ENCODE data around the gene CCNE1.

The CCNE1 gene

DNA sequence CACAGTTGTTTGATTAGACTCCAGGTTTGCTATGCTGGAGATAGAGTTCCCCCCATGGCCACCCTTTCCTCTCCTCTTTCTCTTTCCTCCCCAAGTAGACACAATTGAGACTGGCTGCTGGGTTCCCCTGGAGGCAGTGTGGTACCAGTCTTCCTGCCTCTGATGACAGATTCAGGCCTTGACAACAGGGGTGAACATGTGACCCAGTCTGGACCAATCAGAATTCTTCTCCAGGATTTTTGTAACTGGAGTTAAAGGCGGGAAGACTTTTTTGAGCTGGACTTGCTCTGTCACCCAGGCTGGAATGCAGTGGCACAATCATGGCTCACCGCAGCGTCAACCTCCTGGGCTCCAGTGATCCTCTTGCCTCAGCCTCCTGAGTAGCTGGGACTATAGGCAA, 48.7 kb downstream of the CCNE1 start:
- H3K9me3 ChIP-seq (ENCODE audit: severe bottlenecking), result no peaks in the 10 kb centered on the region
- DNase-seq, result no peak
- no peaks in the 10 kb centered on the region for H3K36me3 ChIP-seq
- H3K4me3 ChIP-seq (ENCODE audit: low read depth, low read length), result no peak overlapping the region
- H3K27me3 ChIP-seq (ENCODE audit: insufficient read depth, low read depth, severe bottlenecking), result no peaks in the 10 kb centered on the region
- H3K27ac ChIP-seq, result no peak overlapping the region
- TF ChIP-seq, protein P1, sequence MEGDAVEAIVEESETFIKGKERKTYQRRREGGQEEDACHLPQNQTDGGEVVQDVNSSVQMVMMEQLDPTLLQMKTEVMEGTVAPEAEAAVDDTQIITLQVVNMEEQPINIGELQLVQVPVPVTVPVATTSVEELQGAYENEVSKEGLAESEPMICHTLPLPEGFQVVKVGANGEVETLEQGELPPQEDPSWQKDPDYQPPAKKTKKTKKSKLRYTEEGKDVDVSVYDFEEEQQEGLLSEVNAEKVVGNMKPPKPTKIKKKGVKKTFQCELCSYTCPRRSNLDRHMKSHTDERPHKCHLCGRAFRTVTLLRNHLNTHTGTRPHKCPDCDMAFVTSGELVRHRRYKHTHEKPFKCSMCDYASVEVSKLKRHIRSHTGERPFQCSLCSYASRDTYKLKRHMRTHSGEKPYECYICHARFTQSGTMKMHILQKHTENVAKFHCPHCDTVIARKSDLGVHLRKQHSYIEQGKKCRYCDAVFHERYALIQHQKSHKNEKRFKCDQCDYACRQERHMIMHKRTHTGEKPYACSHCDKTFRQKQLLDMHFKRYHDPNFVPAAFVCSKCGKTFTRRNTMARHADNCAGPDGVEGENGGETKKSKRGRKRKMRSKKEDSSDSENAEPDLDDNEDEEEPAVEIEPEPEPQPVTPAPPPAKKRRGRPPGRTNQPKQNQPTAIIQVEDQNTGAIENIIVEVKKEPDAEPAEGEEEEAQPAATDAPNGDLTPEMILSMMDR (IDR thresholded peaks at IDR 0.05; ENCODE audit: low read depth, low read length), result no peak

DNA sequence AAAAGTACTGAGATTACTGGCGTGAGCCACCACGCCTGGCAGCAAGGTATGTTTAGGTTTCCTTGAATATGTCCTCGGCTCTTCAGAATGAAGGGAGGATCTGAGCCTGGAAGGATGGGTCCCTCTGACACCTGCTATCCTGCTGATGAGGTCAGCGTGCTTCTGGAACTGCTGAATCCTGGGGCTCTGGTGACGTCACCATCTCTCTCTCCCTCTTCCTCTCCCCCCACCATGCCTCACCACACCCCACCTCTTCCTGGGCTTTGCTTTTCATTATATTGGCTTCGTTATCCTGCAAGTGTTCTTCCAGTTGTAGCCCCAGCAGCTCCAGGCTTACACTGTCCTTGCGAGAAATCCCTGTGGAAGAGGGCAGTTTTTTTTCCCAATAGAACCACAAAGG, 49.8 kb downstream of the CCNE1 start:
- Histone ChIP-seq H3K9me3 (ENCODE audit: severe bottlenecking) (no peaks in the 10 kb centered on the region), H3K4me3 (ENCODE audit: low read depth, low read length) (no peak overlapping the region), H3K27me3 (ENCODE audit: insufficient read depth, low read depth, severe bottlenecking) (no peaks in the 10 kb centered on the region), H3K27ac (no peak overlapping the region), H3K36me3 (no peaks in the 10 kb centered on the region)
- TF ChIP-seq, protein P1 (IDR thresholded peaks at IDR 0.05; ENCODE audit: low read depth, low read length), result no peak
- no peak for DNase-seq

DNA sequence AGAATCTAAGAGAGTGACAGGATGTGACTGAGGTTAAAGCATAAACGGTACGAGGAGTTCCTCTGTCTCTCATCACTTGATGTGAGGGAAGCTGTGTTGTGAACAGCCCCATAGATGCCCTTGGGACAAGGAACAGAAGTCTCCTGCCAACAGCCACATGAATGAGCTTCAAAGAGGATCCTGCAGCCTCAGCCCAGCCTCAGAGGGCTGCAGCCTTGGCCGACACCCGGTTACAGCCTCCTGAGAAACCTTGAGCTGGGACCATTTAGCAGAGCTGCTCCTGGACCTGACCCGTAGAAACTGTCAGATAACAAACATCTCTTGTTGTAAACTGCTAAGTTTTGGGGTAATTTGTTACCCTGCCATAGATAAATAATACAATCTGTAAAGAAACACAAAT, 54.2 kb downstream of the CCNE1 start:
- no peaks in the 10 kb centered on the region for H3K36me3 ChIP-seq
- peaks cover 2% of the 10 kb centered on the region for H3K9me3 ChIP-seq (ENCODE audit: severe bottlenecking)
- TF ChIP-seq, protein P1 (IDR thresholded peaks at IDR 0.05; ENCODE audit: low read depth, low read length), result no peak
- H3K27me3 ChIP-seq (ENCODE audit: insufficient read depth, low read depth, severe bottlenecking), result no peaks in the 10 kb centered on the region
- no peak overlapping the region for H3K4me3 ChIP-seq (ENCODE audit: low read depth, low read length)
- no peak overlapping the region for H3K27ac ChIP-seq
- no peak for DNase-seq

DNA sequence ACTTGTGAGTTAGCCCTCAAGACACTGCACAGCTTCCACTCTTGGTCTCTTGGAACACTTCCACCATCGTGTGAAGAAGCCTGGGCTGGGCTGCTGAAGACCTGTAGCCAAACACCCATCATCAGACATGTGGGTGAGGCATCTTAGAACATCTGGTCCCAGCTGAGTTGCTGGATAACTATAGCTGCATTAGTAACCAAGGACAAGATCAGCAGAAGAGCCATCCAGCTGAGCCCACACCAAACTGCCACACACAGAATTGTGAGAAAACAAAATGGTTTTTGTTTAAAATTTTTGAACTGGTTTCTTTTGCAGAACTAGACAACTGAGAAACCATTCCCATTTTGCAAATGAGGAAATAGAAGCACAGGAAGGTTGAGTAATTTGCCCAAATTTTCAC, 56.2 kb downstream of the CCNE1 start:
- no peak overlapping the region for H3K27ac ChIP-seq
- no peak for DNase-seq
- H3K36me3 ChIP-seq, result no peaks in the 10 kb centered on the region
- H3K4me3 ChIP-seq (ENCODE audit: low read depth, low read length), result no peak overlapping the region
- TF ChIP-seq, protein P1 (IDR thresholded peaks at IDR 0.05; ENCODE audit: low read depth, low read length), result no peak
- H3K27me3 ChIP-seq (ENCODE audit: insufficient read depth, low read depth, severe bottlenecking), result no peaks in the 10 kb centered on the region
- H3K9me3 ChIP-seq (ENCODE audit: severe bottlenecking), result peaks cover 2% of the 10 kb centered on the region

DNA sequence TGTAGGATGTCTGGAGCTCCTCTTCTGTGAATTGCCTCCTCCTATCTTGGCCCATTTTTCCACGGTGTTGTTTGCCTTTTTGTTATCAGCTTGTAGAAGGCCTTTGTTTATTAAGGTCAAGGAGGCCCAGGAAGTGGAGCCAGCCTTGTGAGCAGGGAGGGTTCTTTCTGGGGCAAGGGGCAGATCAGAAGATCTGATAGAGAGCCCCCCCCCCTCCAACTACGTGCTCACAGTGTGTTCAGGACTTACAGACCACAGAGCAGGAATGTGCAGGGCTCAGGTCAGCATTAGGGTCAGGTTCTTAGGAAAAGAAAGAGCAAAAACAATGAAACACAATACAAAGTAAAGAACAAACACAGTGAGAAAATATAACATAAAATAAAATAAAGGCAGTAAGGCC, 59.4 kb downstream of the CCNE1 start:
- Histone ChIP-seq H3K27ac (no peak overlapping the region), H3K27me3 (ENCODE audit: insufficient read depth, low read depth, severe bottlenecking) (no peaks in the 10 kb centered on the region), H3K9me3 (ENCODE audit: severe bottlenecking) (peaks cover 2% of the 10 kb centered on the region), H3K36me3 (no peaks in the 10 kb centered on the region), H3K4me3 (ENCODE audit: low read depth, low read length) (no peak overlapping the region)
- DNase-seq, result no peak
- TF ChIP-seq, protein P1 (IDR thresholded peaks at IDR 0.05; ENCODE audit: low read depth, low read length), result no peak

DNA sequence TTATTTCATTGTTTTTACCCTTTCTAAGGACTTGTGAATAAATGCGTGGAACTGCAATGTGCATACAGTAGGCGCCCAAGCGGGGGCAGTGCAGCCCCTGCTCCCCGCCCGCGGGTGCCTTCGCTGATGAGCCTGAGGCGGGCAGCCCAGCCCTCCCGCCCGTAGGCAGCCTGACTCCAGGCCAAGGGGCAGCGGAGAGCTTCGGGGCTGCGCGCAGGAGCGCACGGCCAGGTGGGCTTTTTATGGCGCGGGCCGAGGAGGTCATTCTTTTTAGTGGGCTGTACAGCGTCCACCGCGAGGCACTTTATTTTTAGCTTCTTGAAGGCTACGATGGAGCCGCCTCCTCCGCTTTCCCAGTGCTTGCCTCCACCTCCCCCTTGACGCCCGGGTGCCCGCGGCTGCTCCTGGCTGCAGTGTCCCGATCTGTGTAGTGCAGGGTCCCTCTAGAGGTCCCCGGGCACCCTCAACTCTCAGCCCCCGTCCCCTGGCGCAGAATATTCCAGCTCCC, 60.5 kb downstream of the CCNE1 start:
- no peaks in the 10 kb centered on the region for H3K36me3 ChIP-seq
- no peak for DNase-seq
- H3K27me3 ChIP-seq (ENCODE audit: insufficient read depth, low read depth, severe bottlenecking), result no peaks in the 10 kb centered on the region
- H3K27ac ChIP-seq, result no peak overlapping the region
- peaks cover 2% of the 10 kb centered on the region for H3K9me3 ChIP-seq (ENCODE audit: severe bottlenecking)
- TF ChIP-seq, protein P1 (IDR thresholded peaks at IDR 0.05; ENCODE audit: low read depth, low read length), result no peak
- H3K4me3 ChIP-seq (ENCODE audit: low read depth, low read length), result no peak overlapping the region

Measured in WERI-Rb-1 (cell line).